SK-N-MC (cell line): ENCODE measurements around the gene JOSD1.

Source experiments
- EZH2 ChIP-seq: fragments of 200-600 bp; sonication (generic); IDR thresholded peaks from one replicate; pipeline ENCODE4 v1.6.1; 2017; ENCODE audit warnings: antibody characterized with exemption
- POLR2AphosphoS5 ChIP-seq: IDR thresholded peaks from 2 replicates; pipeline ENCODE4 v1.6.1; 2012; ENCODE audit warnings: mild to moderate bottlenecking, low read depth, low read length, borderline replicate concordance

DNA sequence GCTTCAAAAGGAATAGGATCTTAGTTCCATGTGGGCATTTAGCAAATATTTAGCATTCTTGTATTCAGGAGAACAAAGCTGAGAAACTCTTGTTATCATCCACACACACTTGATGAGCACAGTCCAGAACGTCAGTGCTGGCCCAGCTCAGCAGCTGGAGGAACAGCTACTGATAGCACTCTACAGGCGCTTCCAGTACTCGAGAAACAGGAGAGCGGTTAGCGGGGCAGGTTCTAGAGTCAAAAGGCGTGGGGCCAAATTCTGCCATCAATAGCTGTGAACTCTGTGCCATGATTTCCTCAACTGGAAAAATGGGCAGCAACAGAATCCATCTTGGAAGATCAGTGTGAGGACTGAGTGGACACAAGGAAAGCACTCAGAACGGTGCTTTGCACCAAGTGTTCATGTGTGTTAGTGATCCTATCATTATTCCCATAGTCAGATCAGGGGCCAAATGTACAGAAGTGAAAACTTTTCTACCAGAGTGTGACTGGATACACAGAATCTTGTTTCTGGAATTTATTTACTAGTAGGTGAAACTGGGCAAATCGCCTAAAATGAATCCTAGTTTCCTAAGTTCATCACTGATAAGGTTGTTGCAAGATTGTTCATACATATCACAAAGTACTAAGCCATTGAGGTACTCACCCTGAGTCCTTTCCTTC lies 3.2 kb downstream of the JOSD1 start:
- TF ChIP-seq POLR2AphosphoS5 (no peak), EZH2 (no peak)
